Type B pancreatic cell (in vitro differentiated cells): Measurements from ENCODE around the gene DPF3. TPM values are rescaled to one million over a fixed set of nuclear protein-coding genes. Genes with fewer than 3 reads are reported as not detected.

Source experiments
- DNase-seq: peaks from one replicate; pipeline ENCODE4 v3.0.0; 2021; ENCODE audit warnings: mixed read lengths; ENCODE audit not compliant: unreplicated experiment; ENCODE audit errors: extremely low spot score
- H3K27ac Mint-ChIP-seq: 2 replicates; pipeline ENCODE4 v1.8.0; 2021; ENCODE audit warnings: mild to moderate bottlenecking, mixed read lengths
- H3K27me3 Mint-ChIP-seq: 2 replicates; pipeline ENCODE4 v1.8.0; 2021; ENCODE audit warnings: mixed read lengths
- H3K36me3 Mint-ChIP-seq: 2 replicates; pipeline ENCODE4 v1.8.0; 2021; ENCODE audit warnings: mixed read lengths
- H3K4me1 Mint-ChIP-seq: one replicate; pipeline ENCODE4 v1.8.0; 2021; ENCODE audit warnings: mixed read lengths; ENCODE audit not compliant: unreplicated experiment
- H3K4me3 Mint-ChIP-seq: 2 replicates; pipeline ENCODE4 v1.8.0; 2021; ENCODE audit warnings: mild to moderate bottlenecking, mixed read lengths
- H3K9me3 Mint-ChIP-seq: 2 replicates; pipeline ENCODE4 v1.8.0; 2021; ENCODE audit warnings: mixed read lengths
- CTCF ChIP-seq: fragments of 200-600 bp; sonication (generic); conservative IDR thresholded peaks from 2 replicates; pipeline ENCODE4 v1.5.0; 2021; ENCODE audit warnings: antibody characterized with exemption, mild to moderate bottlenecking
- total RNA-seq: library from RNA; stranded (reverse); gene quantifications from 2 replicates; pipeline ENCODE4 v1.2.1, GENCODE V29; 2021; ENCODE audit warnings: low replicate concordance

Gene DPF3
- total RNA-seq, 1 donor from 2014 or later, result 4.5 TPM

GRCh38 chr14:72646861-72647528, 246.9 kb downstream of the DPF3 start:
- no peak for DNase-seq
- Mint-ChIP-seq H3K9me3 (peaks cover 8% of the 10 kb centered on the region), H3K4me3 (no peak overlapping the region), H3K4me1 (peaks cover 13% of the 10 kb centered on the region), H3K36me3 (no peaks in the 10 kb centered on the region), H3K27me3 (peaks cover 3% of the 10 kb centered on the region), H3K27ac (no peak overlapping the region)
- TF ChIP-seq CTCF, result no peak

- Mint-ChIP-seq H3K4me3 (no peak overlapping the region), H3K4me1 (peaks cover 4% of the 10 kb centered on the region), H3K27me3 (peaks cover 6% of the 10 kb centered on the region), H3K36me3 (no peaks in the 10 kb centered on the region), H3K9me3 (peaks cover 10% of the 10 kb centered on the region), H3K27ac (no peak overlapping the region)
- TF ChIP-seq CTCF, result no peak
- DNase-seq, result no peak
Measured at GRCh38 chr14:72645706-72646105, 248.2 kb downstream of the DPF3 start.

GRCh38 chr14:72644758-72645489, 249.0 kb downstream of the DPF3 start:
- H3K4me1 Mint-ChIP-seq, result no peaks in the 10 kb centered on the region
- H3K9me3 Mint-ChIP-seq, result peaks cover 13% of the 10 kb centered on the region
- no peak overlapping the region for H3K27ac Mint-ChIP-seq
- no peak overlapping the region for H3K4me3 Mint-ChIP-seq
- peaks cover 6% of the 10 kb centered on the region for H3K27me3 Mint-ChIP-seq
- H3K36me3 Mint-ChIP-seq, result no peaks in the 10 kb centered on the region
- DNase-seq, result no peak
- TF ChIP-seq CTCF, result no peak

GRCh38 chr14:72644038-72644437, 249.9 kb downstream of the DPF3 start:
- peaks cover 6% of the 10 kb centered on the region for H3K27me3 Mint-ChIP-seq
- no peak overlapping the region for H3K27ac Mint-ChIP-seq
- no peak overlapping the region for H3K4me3 Mint-ChIP-seq
- H3K9me3 Mint-ChIP-seq, result peaks cover 13% of the 10 kb centered on the region
- TF ChIP-seq CTCF, result no peak
- no peaks in the 10 kb centered on the region for H3K36me3 Mint-ChIP-seq
- H3K4me1 Mint-ChIP-seq, result no peaks in the 10 kb centered on the region
- DNase-seq, result no peak

GRCh38 chr14:72643317-72643801, 250.5 kb downstream of the DPF3 start:
- no peak for TF ChIP-seq CTCF
- peaks cover 13% of the 10 kb centered on the region for H3K9me3 Mint-ChIP-seq
- DNase-seq, result no peak
- H3K27ac Mint-ChIP-seq, result no peak overlapping the region
- H3K4me3 Mint-ChIP-seq, result no peak overlapping the region
- peaks cover 6% of the 10 kb centered on the region for H3K27me3 Mint-ChIP-seq
- no peaks in the 10 kb centered on the region for H3K4me1 Mint-ChIP-seq
- H3K36me3 Mint-ChIP-seq, result no peaks in the 10 kb centered on the region
